Colonic mucosa (tissue), 4 donors: ENCODE measurements around the gene ACR. TPM values are rescaled to one million over a fixed set of nuclear protein-coding genes. Genes with fewer than 3 reads are reported as not detected.

Source experiments
- DNase-seq: peaks from one replicate; pipeline ENCODE4 v3.0.0-alpha.2; 2020
- H3K27ac ChIP-seq: fragments of 200-600 bp; one replicate; pipeline ENCODE4 v1.8.0; 2021
- H3K27me3 ChIP-seq: fragments of 200-600 bp; one replicate; pipeline ENCODE4 v1.8.0; 2021
- H3K36me3 ChIP-seq: fragments of 200-600 bp; one replicate; pipeline ENCODE4 v1.8.0; 2021
- H3K4me1 ChIP-seq: fragments of 200-600 bp; one replicate; pipeline ENCODE4 v1.8.0; 2021; ENCODE audit warnings: mild to moderate bottlenecking
- H3K4me3 ChIP-seq: fragments of 200-600 bp; one replicate; pipeline ENCODE4 v1.8.0; 2021
- H3K9ac ChIP-seq, 2 donors: one replicate each; pipeline ENCODE4 v1.7.0; 2013; ENCODE audit warnings: control low read depth in 2 of 2, low read depth in 2 of 2, low read length in 2 of 2
- H3K9me3 ChIP-seq: fragments of 200-600 bp; one replicate; pipeline ENCODE4 v1.8.0; 2021
- CTCF ChIP-seq: fragments of 200-600 bp; IDR thresholded peaks from one replicate; pipeline ENCODE4 v1.8.0; 2022; ENCODE audit warnings: antibody characterized with exemption, mild to moderate bottlenecking
- intact Hi-C: fragments of 100-400 bp; cut with DNase I; formaldehyde crosslinking; loops from one replicate; pipeline ENCODE4 v1.14.1; 2022
- total RNA-seq, 2 donors: library from RNA; stranded (reverse); fragmentation: NEBNext Ultra II Directional in 1 of 2; extraction: Animal tissue kit (Norgen Biotek cat#: 25700) in 1 of 2; gene quantifications; one replicate each; pipeline ENCODE4 v1.2.1, GENCODE V29; 2021
- donor health status: healthy.
- donor health status: DM: no; HTN: no; CAD: no.
- donor health status: DM: no; HTN: no; CAD: no.

Gene ACR
- total RNA-seq = under 1 TPM; 0.77 to 0.80 TPM

- Histone ChIP-seq H3K4me3 (no peak within 1 kb of the TSS), H3K9ac (no peak within 1 kb of the TSS), H3K9me3 (no peaks in the 10 kb centered on the region), H3K27me3 (no peaks in the 10 kb centered on the region), H3K4me1 (no peaks in the 10 kb centered on the region), H3K27ac (no peak within 1 kb of the TSS), H3K36me3 (no peaks in the 10 kb centered on the region)
- intact Hi-C loops = no loop called here
- TF ChIP-seq CTCF = no peak
- peak; percentile 13 for DNase-seq
Observed at GRCh38 chr22:50737728-50738648, at the start of gene ACR. ACR (plus strand) TSS chr22:50738204; CDS start chr22:50738236, 32 bp downstream.

GRCh38 chr22:50688448-50688847 is 49.6 kb upstream of the ACR start:
- no peaks in the 10 kb centered on the region for H3K4me1 ChIP-seq
- no peaks in the 10 kb centered on the region for H3K27me3 ChIP-seq
- no peaks in the 10 kb centered on the region for H3K9me3 ChIP-seq
- no peak overlapping the region for H3K4me3 ChIP-seq
- H3K36me3 ChIP-seq = no peaks in the 10 kb centered on the region
- no peak overlapping the region for H3K9ac ChIP-seq
- DNase-seq = no peak
- TF ChIP-seq CTCF = no peak
- intact Hi-C loops = no loop called here
- H3K27ac ChIP-seq = no peak overlapping the region

- Histone ChIP-seq H3K9ac (no peak overlapping the region), H3K4me3 (no peak overlapping the region), H3K27ac (no peak overlapping the region), H3K4me1 (no peaks in the 10 kb centered on the region), H3K9me3 (no peaks in the 10 kb centered on the region), H3K27me3 (no peaks in the 10 kb centered on the region), H3K36me3 (no peaks in the 10 kb centered on the region)
- intact Hi-C loops = no loop called here
- DNase-seq = no peak
- TF ChIP-seq CTCF = peak; percentile 33
Observed at GRCh38 chr22:50691521-50691920, 46.5 kb upstream of the ACR start.

DNA sequence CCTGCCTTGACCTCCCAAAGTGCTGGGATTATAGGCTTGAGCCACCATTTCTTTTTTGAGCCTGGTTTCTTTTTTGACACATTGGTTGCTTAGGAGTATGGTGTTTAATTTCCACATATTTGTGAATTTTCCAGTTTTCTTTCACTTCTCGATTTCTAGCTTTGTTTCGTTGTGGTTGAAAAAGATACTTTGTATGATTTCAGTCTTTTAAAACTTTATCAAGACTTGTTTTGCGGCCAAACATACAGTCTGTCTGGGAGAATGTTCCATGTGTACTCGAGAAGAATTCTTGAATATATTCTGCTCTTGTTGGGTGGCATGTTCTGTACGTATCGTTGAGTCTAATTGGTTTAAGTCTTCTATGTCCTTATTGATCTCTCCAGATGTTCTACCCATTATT is 44.5 kb upstream of the ACR start:
- H3K9ac ChIP-seq = no peak overlapping the region
- H3K4me1 ChIP-seq = no peaks in the 10 kb centered on the region
- intact Hi-C loops = no loop called here
- DNase-seq = no peak
- no peak for TF ChIP-seq CTCF
- H3K27me3 ChIP-seq = no peaks in the 10 kb centered on the region
- H3K27ac ChIP-seq = no peak overlapping the region
- no peaks in the 10 kb centered on the region for H3K9me3 ChIP-seq
- no peaks in the 10 kb centered on the region for H3K36me3 ChIP-seq
- H3K4me3 ChIP-seq = no peak overlapping the region

- TF ChIP-seq CTCF = no peak
- Histone ChIP-seq H3K27me3 (no peaks in the 10 kb centered on the region), H3K4me1 (no peaks in the 10 kb centered on the region), H3K4me3 (no peak overlapping the region), H3K9me3 (no peaks in the 10 kb centered on the region), H3K36me3 (no peaks in the 10 kb centered on the region), H3K27ac (no peak overlapping the region), H3K9ac (no peak overlapping the region)
- no peak for DNase-seq
- intact Hi-C loops = no loop called here
Observed at GRCh38 chr22:50694099-50694605, 43.9 kb upstream of the ACR start.
